HG03460 (cell line): ENCODE results near the gene ADAMTS14.
"Not testable (repeated sequence)": the region's sequence is repeated elsewhere in the genome, so short reads cannot be mapped to it uniquely, and the experiment has no call there.

ENCODE experiments used
- ATAC-seq: cut with Tn5 transposase; IDR thresholded peaks from one replicate; pipeline ENCODE4 v1.9.1; 2021; ENCODE audit not compliant: unreplicated experiment

ADAMTS14 gene

DNA sequence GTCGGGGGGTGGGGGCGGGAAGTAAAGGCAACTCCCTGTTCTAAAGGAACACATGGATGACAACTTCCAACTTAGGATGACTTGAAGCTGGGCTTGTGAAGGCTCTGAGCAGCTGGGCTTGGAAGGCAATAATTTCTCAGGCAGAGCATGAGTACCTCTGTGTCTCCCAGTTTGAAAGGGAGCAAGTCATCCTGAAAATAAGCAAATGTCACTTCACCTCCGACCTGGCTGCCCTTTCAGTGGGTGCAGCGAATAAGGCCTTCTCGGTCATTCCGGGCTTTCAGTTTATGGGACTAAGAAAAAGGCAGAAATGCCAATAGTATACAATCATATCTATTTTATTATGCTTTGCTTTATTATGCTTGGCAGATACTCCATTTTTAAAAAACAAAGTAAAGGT lies 15.3 kb upstream of the ADAMTS14 start:
- ATAC-seq = no peak

GRCh38 chr10:70658582-70659136 lies 13.6 kb upstream of the ADAMTS14 start:
- ATAC-seq = no peak

DNA sequence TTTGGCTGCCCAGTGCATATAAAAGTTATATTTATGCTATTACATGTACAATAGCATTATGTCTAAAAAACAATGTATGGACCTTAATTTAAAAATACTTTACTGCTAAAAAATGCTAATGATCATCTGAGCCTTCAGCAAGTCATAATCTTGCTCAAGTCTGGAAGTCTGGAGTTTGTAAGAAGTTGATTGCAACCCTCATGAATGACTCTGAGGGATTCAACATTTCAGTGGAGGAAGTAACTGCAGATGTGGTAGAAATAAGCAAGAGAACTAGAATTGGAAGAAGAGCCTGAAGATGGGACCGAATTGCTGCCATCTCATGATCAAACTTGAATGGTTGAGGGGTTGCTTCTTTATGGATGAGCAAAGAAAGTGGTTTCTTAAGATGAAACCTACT lies 13.0 kb upstream of the ADAMTS14 start:
- no peak for ATAC-seq

GRCh38 chr10:70660722-70661121 lies 11.6 kb upstream of the ADAMTS14 start:
- ATAC-seq = no peak

DNA sequence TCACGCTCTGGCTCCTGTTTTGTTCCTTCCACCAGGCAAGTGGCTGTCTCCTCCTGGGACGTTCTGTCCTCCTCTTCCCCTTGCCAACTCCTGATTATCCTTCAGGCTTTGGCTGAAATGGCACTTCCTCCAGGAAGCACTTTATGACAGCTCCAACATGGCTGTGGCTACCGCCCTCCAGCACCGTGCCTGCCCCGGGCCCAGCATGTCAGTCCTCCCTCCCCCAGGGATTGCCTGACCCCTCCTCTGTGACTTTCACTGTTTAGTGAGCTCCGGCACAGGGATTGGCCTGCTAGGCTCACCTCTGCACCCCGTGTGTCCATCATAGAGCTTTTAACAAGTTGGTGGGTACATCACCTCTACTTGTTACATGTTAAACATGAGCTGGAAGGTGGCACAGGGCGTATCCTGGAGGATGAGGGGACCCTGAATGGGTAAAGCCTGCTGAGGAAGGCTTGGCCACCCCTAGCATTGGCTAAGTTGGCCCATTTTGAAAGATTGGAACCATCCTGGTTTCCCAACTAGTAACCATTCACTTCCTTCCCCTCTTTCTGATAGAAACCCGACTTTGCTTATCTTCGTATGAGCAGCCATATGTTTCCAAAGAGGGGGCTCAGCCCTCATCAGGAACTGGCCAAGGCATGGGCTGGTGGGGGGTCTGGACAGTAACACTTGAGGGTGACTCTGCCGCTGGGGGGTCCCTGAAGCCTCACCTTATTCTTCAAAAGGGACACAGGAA lies 10.5 kb upstream of the ADAMTS14 start:
- ATAC-seq = no peak

DNA sequence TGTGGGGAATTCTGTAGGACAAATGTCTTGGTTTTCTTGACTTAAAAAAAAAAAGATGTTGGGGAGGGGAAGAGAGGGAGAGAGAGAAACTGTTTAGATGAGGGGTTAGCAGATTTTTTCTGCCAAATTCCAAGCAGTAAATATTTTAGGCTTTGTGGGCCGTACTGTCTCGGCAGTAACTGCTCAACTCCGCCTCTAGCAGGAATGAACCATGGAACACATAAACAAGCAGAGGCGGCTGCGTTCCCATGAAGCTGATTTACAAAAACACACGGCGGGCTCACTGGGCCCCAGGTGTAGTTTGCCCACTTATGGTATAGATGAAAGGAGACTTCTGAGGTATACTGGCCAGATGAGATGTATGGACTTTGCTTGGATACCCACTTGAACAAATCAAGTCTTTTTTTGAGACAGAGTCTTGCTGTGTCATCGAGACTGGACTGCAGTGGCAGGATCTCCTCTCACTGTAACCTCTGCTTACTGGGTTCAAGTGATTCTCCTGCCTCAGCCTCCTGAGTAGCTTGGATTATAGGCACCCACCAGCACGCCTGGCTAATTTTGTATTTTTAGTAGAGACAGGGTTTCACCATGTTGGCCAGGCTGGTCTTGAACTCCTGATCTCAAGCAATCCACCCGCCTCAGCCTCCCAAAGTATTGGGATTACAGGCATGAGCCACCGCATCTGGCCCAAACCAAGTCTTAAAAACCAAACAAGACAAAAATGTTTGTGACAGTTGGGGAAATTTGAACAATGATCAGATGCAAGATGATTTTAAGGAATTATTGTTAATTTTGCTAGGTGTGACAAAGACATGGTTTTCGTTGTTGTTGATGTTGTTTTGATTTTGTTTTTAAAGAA lies 9.7 kb upstream of the ADAMTS14 start:
- no peak for ATAC-seq

DNA sequence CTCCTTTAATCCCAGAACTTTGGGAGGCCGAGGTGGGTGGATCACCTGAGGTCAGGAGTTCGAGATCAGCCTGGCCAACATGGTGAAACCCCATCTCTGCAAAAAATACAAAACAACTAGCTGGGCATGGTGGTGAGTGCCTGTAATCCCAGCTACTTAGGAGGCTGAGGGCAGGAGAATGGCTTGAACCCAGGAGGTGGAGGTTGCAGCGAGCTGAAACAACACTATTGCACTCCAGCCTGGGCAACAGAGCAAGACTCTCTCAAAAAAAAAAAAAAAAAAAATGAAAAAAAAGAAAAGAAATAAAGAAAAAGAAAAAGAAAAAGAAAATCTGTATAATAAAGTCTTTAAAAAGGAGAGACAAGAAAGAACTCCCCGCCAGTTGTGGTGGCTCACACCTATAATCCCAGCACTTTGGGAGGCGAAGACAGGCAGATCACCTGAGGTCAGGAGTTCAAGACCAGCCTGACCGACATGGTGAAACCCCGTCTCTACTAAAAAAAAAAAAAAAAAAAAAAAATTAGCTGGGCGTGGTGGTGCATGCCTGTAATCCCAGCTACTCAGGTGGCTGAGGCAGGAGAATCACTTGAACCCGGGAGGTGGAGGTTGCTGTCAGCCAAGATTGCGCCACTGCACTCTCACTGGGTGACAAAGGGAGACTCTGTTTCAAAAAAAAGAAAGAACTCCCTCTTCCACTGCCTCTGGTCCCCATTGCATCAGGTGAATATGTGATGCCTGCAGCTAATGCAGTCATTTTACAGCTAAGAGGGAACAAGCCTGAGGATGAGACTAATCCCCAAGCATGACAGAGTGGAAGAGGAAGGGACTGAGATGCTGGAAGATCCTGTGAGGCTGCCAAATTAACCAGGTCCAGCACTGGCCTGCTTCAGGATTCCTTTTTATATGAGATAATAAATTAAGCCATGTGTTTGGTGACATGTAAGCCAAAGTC lies 8.6 kb upstream of the ADAMTS14 start:
- not testable (repeated sequence) for ATAC-seq

- ATAC-seq = no peak
Observed at GRCh38 chr10:70664702-70665195, 7.6 kb upstream of the ADAMTS14 start.

GRCh38 chr10:70666960-70667798 lies 5.1 kb upstream of the ADAMTS14 start:
- ATAC-seq = no peak

GRCh38 chr10:70667818-70668217 lies 4.5 kb upstream of the ADAMTS14 start:
- ATAC-seq = not testable (repeated sequence)

GRCh38 chr10:70668454-70668970 lies 3.8 kb upstream of the ADAMTS14 start:
- no peak for ATAC-seq

DNA sequence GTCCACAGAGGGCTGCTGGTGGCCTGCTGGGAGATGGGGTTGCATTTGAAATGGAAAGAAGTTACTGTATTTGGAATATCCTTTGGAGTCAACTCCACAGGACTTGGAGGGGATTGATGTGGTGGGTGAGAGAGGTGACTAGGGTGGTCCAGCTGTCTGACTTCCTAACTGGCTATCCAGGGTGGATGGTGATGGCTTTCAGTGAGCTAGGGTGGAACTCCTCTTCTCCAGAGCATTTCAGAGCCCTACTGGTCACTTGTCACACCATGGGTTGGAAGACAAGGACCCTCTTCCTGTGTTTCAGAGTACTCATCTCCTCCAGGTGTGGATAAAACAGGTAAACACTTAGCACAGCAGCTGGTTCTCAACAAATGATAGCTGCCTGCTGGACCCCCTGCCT lies 3.3 kb upstream of the ADAMTS14 start:
- ATAC-seq = no peak

GRCh38 chr10:70669732-70670317 lies 2.5 kb upstream of the ADAMTS14 start:
- no peak for ATAC-seq

DNA sequence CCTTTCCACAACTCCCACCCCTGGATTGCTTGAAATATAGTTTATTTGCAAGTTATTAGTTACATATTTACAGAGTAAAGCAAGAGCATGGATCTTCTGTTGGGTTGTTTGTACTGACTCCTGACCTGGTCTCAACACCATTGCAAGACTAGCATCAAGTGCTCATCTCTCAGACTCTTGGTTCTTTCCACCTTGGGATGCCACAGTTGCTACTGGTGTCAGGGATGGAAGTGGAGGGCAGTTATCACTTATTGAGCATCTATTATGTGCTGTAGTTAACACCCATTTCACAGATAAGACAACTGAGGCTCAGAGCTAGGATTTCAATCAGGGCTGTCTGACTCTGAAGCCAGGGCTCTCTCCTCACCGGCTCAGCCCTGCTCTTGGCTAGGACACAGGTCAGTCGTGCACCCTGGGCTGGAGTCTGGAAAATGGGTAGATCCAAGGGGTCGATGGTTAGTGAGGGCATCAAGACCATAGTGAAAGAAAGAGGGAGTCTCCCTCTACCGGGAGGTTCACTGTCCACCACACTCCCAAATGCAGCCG lies 614 bp upstream of the ADAMTS14 start:
- ATAC-seq = no peak

- ATAC-seq = no peak
Observed at GRCh38 chr10:70673043-70673928, 980 bp downstream of the ADAMTS14 start.

DNA sequence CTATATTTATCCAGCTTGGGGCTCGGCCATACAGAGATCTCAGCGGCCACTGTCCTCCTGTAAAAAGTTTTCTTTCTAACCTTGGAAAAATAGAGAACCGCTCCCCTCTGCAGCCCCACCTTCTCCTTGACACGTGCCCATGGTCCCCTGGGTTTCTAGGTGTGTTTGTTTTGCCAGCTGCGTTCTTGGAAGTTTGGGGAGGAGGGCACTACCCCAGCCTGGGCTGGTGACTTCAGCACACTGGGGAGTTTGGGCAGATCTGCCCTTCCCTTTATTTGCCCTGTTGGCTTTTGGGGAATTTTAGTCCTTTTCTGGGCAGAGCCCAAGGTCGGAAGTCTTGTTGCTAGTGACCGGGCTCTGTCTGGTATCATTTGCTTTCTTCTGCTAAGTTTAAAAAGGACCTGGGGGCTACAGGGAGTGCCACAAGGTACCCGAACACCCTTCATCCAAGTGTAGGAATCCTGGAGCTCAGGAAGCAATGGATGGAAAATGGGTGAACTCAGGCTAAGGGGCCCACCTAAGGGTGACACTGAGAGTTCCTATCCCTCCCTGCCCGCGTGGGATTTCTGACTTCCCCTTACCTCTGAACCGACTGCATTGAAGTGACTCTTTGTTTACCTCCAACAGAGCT lies 1.7 kb downstream of the ADAMTS14 start:
- no peak for ATAC-seq
